Gastroesophageal sphincter (tissue), 4 donors: ENCODE data around the gene MRO. TPM values are rescaled to one million over a fixed set of nuclear protein-coding genes. Genes with fewer than 3 reads are reported as not detected.

Source experiments
- ATAC-seq: fragments of 150-250 bp; one replicate; pipeline ENCODE4 v1.9.1; 2016; ENCODE audit warnings: mild to moderate bottlenecking, moderate library complexity
- H3K27ac ChIP-seq, 4 donors: fragments of 200-600 bp; sonication (generic) in 3 of 4; 1 replicate in 3 of 4; 2 replicates in 1 of 4; pipeline ENCODE4 v1.5.1; 2016 to 2019
- H3K27me3 ChIP-seq: fragments of 200-600 bp; sonication (generic); one replicate; pipeline ENCODE4 v1.5.1; 2019
- H3K36me3 ChIP-seq, 2 donors: fragments of 200-600 bp; sonication (generic); one replicate each; pipeline ENCODE4 v1.5.1; 2019; ENCODE audit warnings: control low read depth in 1 of 2
- H3K4me1 ChIP-seq, 3 donors: fragments of 200-600 bp; sonication (generic); 1 replicate in 2 of 3; 2 replicates in 1 of 3; pipeline ENCODE4 v1.5.1; 2016 to 2019; ENCODE audit warnings: control low read depth in 2 of 3
- H3K4me3 ChIP-seq, 2 donors: fragments of 200-600 bp; sonication (generic); one replicate each; pipeline ENCODE4 v1.5.1; 2019; ENCODE audit warnings: mild to moderate bottlenecking in 1 of 2, moderate library complexity in 1 of 2
- H3K9me3 ChIP-seq, 3 donors: fragments of 200-600 bp; sonication (generic); one replicate each; pipeline ENCODE4 v1.5.1; 2017 to 2019; ENCODE audit warnings: control low read depth in 2 of 3
- CTCF ChIP-seq, 4 experiments: fragments of 200-600 bp in 2 of 4; fragments of 450-650 bp in 2 of 4; sonication (generic) in 1 of 4; IDR thresholded peaks; one replicate each; pipeline ENCODE4 v1.5.1; 2017 to 2019; ENCODE audit warnings: antibody characterized with exemption in 4 of 4, mild to moderate bottlenecking in 2 of 4, moderate library complexity in 2 of 4
- EP300 ChIP-seq: sonication (generic); formaldehyde crosslinking; IDR thresholded peaks from one replicate; pipeline ENCODE4 v1.6.1; 2017; ENCODE audit warnings: antibody characterized with exemption, mild to moderate bottlenecking
- POLR2A ChIP-seq, 2 donors: fragments of 450-650 bp; IDR thresholded peaks; one replicate each; pipeline ENCODE4 v1.6.1; 2017; ENCODE audit warnings: antibody characterized with exemption in 2 of 2, mild to moderate bottlenecking in 2 of 2, moderate library complexity in 1 of 2
- POLR2AphosphoS5 ChIP-seq: sonication (generic); formaldehyde crosslinking; IDR thresholded peaks from one replicate; pipeline ENCODE4 v1.6.1; 2017; ENCODE audit warnings: antibody characterized with exemption
- WGBS, 2 donors: methylation state at CpG; one replicate each; pipeline ENCODE4 v1.1.5; 2018; ENCODE audit warnings: low coverage in 1 of 2; 5-methylcytosine and 5-hydroxymethylcytosine counted together
- total RNA-seq, 4 donors: library from RNA; depleted of rRNA; stranded (reverse); fragments of >200 nt; gene quantifications; one replicate each; pipeline ENCODE4 v1.1.0, GENCODE V29; 2016

MRO gene
- total RNA-seq, 4 donors from 2014 or later = 0.16 to 0.94 (median 0.31) TPM; not detected in 1

GRCh38 chr18:50757358-50757757 lies 62.5 kb downstream of the MRO start:
- no peak overlapping the region for H3K4me3 ChIP-seq
- no peak overlapping the region for H3K27ac ChIP-seq
- H3K36me3 ChIP-seq = no peaks in the 10 kb centered on the region
- no peaks in the 10 kb centered on the region for H3K27me3 ChIP-seq
- ATAC-seq = no peak
- 78 to 90% methylated on average over 5 to 7 of the region's 7 CpGs for WGBS, 2 donors
- TF ChIP-seq CTCF (IDR thresholded peaks at IDR 0.05) = no peak
- TF ChIP-seq EP300 = no peak
- no peak for TF ChIP-seq POLR2AphosphoS5
- no peak for TF ChIP-seq POLR2A (IDR thresholded peaks at IDR 0.05)
- no peaks in the 10 kb centered on the region for H3K9me3 ChIP-seq
- H3K4me1 ChIP-seq = peaks cover 0 to 8% (median 0%) of the 10 kb centered on the region in 3 donors

- Histone ChIP-seq H3K36me3 (no peaks in the 10 kb centered on the region), H3K27ac (no peak overlapping the region), H3K4me3 (no peak overlapping the region), H3K9me3 (no peaks in the 10 kb centered on the region), H3K4me1 (peaks cover 0 to 8% (median 0%) of the 10 kb centered on the region in 3 donors), H3K27me3 (no peaks in the 10 kb centered on the region)
- 88% methylated on average over 2 to 3 of the region's 3 CpGs for WGBS, 2 donors
- TF ChIP-seq POLR2A (IDR thresholded peaks at IDR 0.05) = no peak
- no peak for TF ChIP-seq EP300
- no peak for ATAC-seq
Measured at GRCh38 chr18:50754297-50754696, 65.5 kb downstream of the MRO start.

- no peak overlapping the region for H3K27ac ChIP-seq
- peaks cover 0 to 8% (median 0%) of the 10 kb centered on the region in 3 donors for H3K4me1 ChIP-seq
- H3K4me3 ChIP-seq = no peak overlapping the region
- TF ChIP-seq POLR2A (IDR thresholded peaks at IDR 0.05) = no peak
- no peak for TF ChIP-seq POLR2AphosphoS5
- peaks cover 0 to 5% (median 0%) of the 10 kb centered on the region in 3 donors for H3K9me3 ChIP-seq
- no peak for ATAC-seq
- no peaks in the 10 kb centered on the region for H3K27me3 ChIP-seq
- WGBS, 2 donors = 40% methylated on average over 1 of the region's 1 CpG; no CpG with 5 or more reads in 1 of the 2 donors
- no peaks in the 10 kb centered on the region for H3K36me3 ChIP-seq
Measured at GRCh38 chr18:50753311-50753710, 66.5 kb downstream of the MRO start.

GRCh38 chr18:50751947-50752346 lies 67.9 kb downstream of the MRO start:
- TF ChIP-seq CTCF (IDR thresholded peaks at IDR 0.05) = no peak
- no peak for TF ChIP-seq POLR2A (IDR thresholded peaks at IDR 0.05)
- no peak for TF ChIP-seq EP300
- no peak for TF ChIP-seq POLR2AphosphoS5
- ATAC-seq = no peak
- 57 to 83% methylated on average over 1 of the region's 1 CpG for WGBS, 2 donors
- peaks cover 0 to 12% (median 0%) of the 10 kb centered on the region in 3 donors for H3K9me3 ChIP-seq
- no peak overlapping the region for H3K4me3 ChIP-seq
- peaks cover 0 to 8% (median 0%) of the 10 kb centered on the region in 3 donors for H3K4me1 ChIP-seq
- no peak overlapping the region for H3K27ac ChIP-seq
- no peaks in the 10 kb centered on the region for H3K27me3 ChIP-seq
- no peaks in the 10 kb centered on the region for H3K36me3 ChIP-seq

- no peaks in the 10 kb centered on the region for H3K36me3 ChIP-seq
- WGBS, 2 donors = 20 to 50% methylated on average over 2 to 3 of the region's 5 CpGs
- no peak for ATAC-seq
- H3K27me3 ChIP-seq = no peaks in the 10 kb centered on the region
- H3K4me1 ChIP-seq = peaks cover 0 to 7% (median 0%) of the 10 kb centered on the region in 3 donors
- peaks cover 0 to 12% (median 0%) of the 10 kb centered on the region in 3 donors for H3K9me3 ChIP-seq
- no peak overlapping the region for H3K27ac ChIP-seq
- TF ChIP-seq POLR2AphosphoS5 (no peak), EP300 (no peak), CTCF (IDR thresholded peaks at IDR 0.05) (no peak), POLR2A (IDR thresholded peaks at IDR 0.05) (no peak)
- H3K4me3 ChIP-seq = no peak overlapping the region
Measured at GRCh38 chr18:50751490-50751889, 68.3 kb downstream of the MRO start.

GRCh38 chr18:50750546-50750945 lies 69.3 kb downstream of the MRO start:
- WGBS, 2 donors = 93% methylated on average over 2 of the region's 2 CpGs; no CpG with 5 or more reads in 1 of the 2 donors

More at GRCh38 chr18:50750546-50750945, 69.3 kb downstream of the MRO start:
- no peak overlapping the region for H3K27ac ChIP-seq
- H3K4me1 ChIP-seq = no peaks in the 10 kb centered on the region
- H3K9me3 ChIP-seq = peaks cover 0 to 12% (median 0%) of the 10 kb centered on the region in 3 donors
- H3K27me3 ChIP-seq = no peaks in the 10 kb centered on the region
- no peaks in the 10 kb centered on the region for H3K36me3 ChIP-seq
- no peak overlapping the region for H3K4me3 ChIP-seq
- TF ChIP-seq POLR2A (IDR thresholded peaks at IDR 0.05) = no peak
- TF ChIP-seq CTCF (IDR thresholded peaks at IDR 0.05) = no peak
- TF ChIP-seq EP300 = no peak
- TF ChIP-seq POLR2AphosphoS5 = no peak
- no peak for ATAC-seq
